ENCODE results near the gene ARHGAP44.

DNA sequence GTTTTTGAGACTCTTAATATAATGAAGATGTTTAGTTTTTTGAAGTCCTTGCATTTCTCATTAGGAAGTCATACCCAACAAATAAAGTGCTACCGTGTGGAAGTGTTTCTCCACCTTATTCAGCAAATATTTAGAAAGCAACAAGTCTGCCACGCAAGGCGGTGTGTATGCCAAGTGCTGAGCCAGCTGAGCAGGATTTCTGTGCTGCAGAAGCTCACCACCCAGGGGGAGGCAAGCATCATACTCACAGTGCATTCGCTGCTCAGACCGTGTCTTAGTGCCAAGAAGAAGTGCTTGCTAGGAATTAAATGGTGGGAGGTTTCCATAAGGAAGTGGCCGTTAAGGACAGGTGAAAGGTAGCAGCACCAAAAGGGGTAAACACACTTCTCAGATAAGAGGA is 111.2 kb downstream of the ARHGAP44 start:
- TF ChIP-seq, protein P1, sequence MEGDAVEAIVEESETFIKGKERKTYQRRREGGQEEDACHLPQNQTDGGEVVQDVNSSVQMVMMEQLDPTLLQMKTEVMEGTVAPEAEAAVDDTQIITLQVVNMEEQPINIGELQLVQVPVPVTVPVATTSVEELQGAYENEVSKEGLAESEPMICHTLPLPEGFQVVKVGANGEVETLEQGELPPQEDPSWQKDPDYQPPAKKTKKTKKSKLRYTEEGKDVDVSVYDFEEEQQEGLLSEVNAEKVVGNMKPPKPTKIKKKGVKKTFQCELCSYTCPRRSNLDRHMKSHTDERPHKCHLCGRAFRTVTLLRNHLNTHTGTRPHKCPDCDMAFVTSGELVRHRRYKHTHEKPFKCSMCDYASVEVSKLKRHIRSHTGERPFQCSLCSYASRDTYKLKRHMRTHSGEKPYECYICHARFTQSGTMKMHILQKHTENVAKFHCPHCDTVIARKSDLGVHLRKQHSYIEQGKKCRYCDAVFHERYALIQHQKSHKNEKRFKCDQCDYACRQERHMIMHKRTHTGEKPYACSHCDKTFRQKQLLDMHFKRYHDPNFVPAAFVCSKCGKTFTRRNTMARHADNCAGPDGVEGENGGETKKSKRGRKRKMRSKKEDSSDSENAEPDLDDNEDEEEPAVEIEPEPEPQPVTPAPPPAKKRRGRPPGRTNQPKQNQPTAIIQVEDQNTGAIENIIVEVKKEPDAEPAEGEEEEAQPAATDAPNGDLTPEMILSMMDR (conservative IDR thresholded peaks at IDR 0.05), result no peak
- no peak for TF ChIP-seq ZFX (IDR thresholded peaks at IDR 0.05)
